GM19351 (cell line): ENCODE measurements around the gene DLAT.
A peak's percentile ranks its signal among the peaks of the same experiment; 100 is the strongest.
"Not testable (repeated sequence)": the region's sequence is repeated elsewhere in the genome, so short reads cannot be mapped to it uniquely, and the experiment has no call there.

Source experiments
- ATAC-seq: cut with Tn5 transposase; IDR thresholded peaks from one replicate; pipeline ENCODE4 v1.9.1; 2021; ENCODE audit warnings: mild to moderate bottlenecking, moderate library complexity; ENCODE audit not compliant: unreplicated experiment

DLAT gene

GRCh38 chr11:112046647-112047046 lies 21.4 kb downstream of the DLAT start:
- ATAC-seq, result not testable (repeated sequence)

- not testable (repeated sequence) for ATAC-seq
Observed at GRCh38 chr11:112048256-112048655, 23.0 kb downstream of the DLAT start.

- no peak for ATAC-seq
Observed at GRCh38 chr11:112049777-112050176, 24.6 kb downstream of the DLAT start.

- ATAC-seq, result peak; percentile 88
Observed at GRCh38 chr11:112050721-112051120, 25.5 kb downstream of the DLAT start.

GRCh38 chr11:112051768-112052167 lies 26.6 kb downstream of the DLAT start:
- no peak for ATAC-seq

GRCh38 chr11:112057170-112057569 lies 32.0 kb downstream of the DLAT start:
- no peak for ATAC-seq

GRCh38 chr11:112058103-112058502 lies 32.9 kb downstream of the DLAT start:
- no peak for ATAC-seq

- ATAC-seq, result no peak
Observed at GRCh38 chr11:112062923-112063322, 37.7 kb downstream of the DLAT start.

GRCh38 chr11:112073941-112074811 lies 49.0 kb downstream of the DLAT start, which contains the start of the genes NKAPD1 and PIH1D2:
Gene NKAPD1, plus strand, starts transcription at chr11:112074299. Its CDS starts 1,276 bp downstream, at chr11:112075575.
Gene PIH1D2, minus strand, starts transcription at chr11:112074017. Its CDS starts 843 bp downstream, at chr11:112073174.
- peak; percentile 94 for ATAC-seq

GRCh38 chr11:112082729-112083128 lies 57.5 kb downstream of the DLAT start:
- ATAC-seq, result no peak

- peak; percentile 40 for ATAC-seq
Observed at GRCh38 chr11:112085822-112086421, 60.7 kb downstream of the DLAT start.

GRCh38 chr11:112086422-112087191 lies 61.4 kb downstream of the DLAT start, which contains the start of the genes SDHD and TIMM8B:
Gene SDHD, plus strand, starts transcription at chr11:112086873. Its CDS starts 35 bp downstream, at chr11:112086908.
Gene TIMM8B, minus strand, starts transcription at chr11:112086756. Its CDS starts 33 bp downstream, at chr11:112086723.
- peak; percentile 93 for ATAC-seq

- ATAC-seq, result no peak
Observed at GRCh38 chr11:112087212-112087611, 62.0 kb downstream of the DLAT start.

GRCh38 chr11:112095302-112095701 lies 70.1 kb downstream of the DLAT start:
- not testable (repeated sequence) for ATAC-seq

GRCh38 chr11:112096194-112096593 lies 71.0 kb downstream of the DLAT start:
- ATAC-seq, result no peak

GRCh38 chr11:112097734-112098528 lies 72.7 kb downstream of the DLAT start:
- ATAC-seq, result no peak

GRCh38 chr11:112100462-112100861 lies 75.3 kb downstream of the DLAT start:
- ATAC-seq, result no peak

GRCh38 chr11:112103446-112103845 lies 78.2 kb downstream of the DLAT start:
- ATAC-seq, result no peak

- ATAC-seq, result no peak
Observed at GRCh38 chr11:112106070-112106469, 80.9 kb downstream of the DLAT start.
